WTC11 (cell line): ENCODE results near the gene HNF1A. TPM values are rescaled to one million over a fixed set of nuclear protein-coding genes. Genes with fewer than 3 reads are reported as not detected.

Source experiments
- ATAC-seq: fragments of 200-7000 bp; cut with Tn5 transposase; 2 replicates; pipeline ENCODE4 v1.10.0; 2021; ENCODE audit warnings: mild to moderate bottlenecking, moderate library complexity
- CTCF ChIA-PET: fragments of 300-600 bp; sonication (Branson Sonifier 250); formaldehyde crosslinking; loops from one replicate; lab custom pipeline; 2021; ENCODE audit warnings: antibody characterized with exemption; lab: Charles Lee
- POLR2A ChIA-PET: fragments of 350-600 bp; sonication (Branson Sonifier 250); formaldehyde crosslinking; loops from one replicate; lab custom pipeline; 2021; ENCODE audit warnings: antibody characterized with exemption; lab: Charles Lee
- DNase-seq: peaks from one replicate; pipeline ENCODE4 v3.0.0; 2021; ENCODE audit warnings: low spot score
- H3K27ac Mint-ChIP-seq: 2 replicates; pipeline ENCODE4 v1.8.0; 2021; ENCODE audit warnings: mixed read lengths
- H3K27me3 Mint-ChIP-seq: 2 replicates; pipeline ENCODE4 v1.8.0; 2021; ENCODE audit warnings: low read depth, mild to moderate bottlenecking, moderate library complexity, mixed read lengths
- H3K36me3 Mint-ChIP-seq: 2 replicates; pipeline ENCODE4 v1.8.0; 2021; ENCODE audit warnings: mixed read lengths
- H3K4me1 Mint-ChIP-seq: 2 replicates; pipeline ENCODE4 v1.8.0; 2022; ENCODE audit warnings: mixed read lengths
- H3K4me3 Mint-ChIP-seq: 2 replicates; pipeline ENCODE4 v1.8.0; 2021; ENCODE audit warnings: mild to moderate bottlenecking, moderate library complexity, mixed read lengths
- H3K9me3 Mint-ChIP-seq: 2 replicates; pipeline ENCODE4 v1.8.0; 2021; ENCODE audit warnings: mixed read lengths
- EMX1 ChIP-seq: fragments of 250-450 bp; sonication (Bioruptor Pico); IDR thresholded peaks from 2 replicates; pipeline ENCODE4 v1.8.0; 2021; ENCODE audit warnings: mild to moderate bottlenecking
- MXD4 ChIP-seq: fragments of 250-450 bp; sonication (Bioruptor Pico); IDR thresholded peaks from 2 replicates; pipeline ENCODE4 v1.8.0; 2021; ENCODE audit warnings: mild to moderate bottlenecking, moderate library complexity, borderline replicate concordance
- NFATC4 ChIP-seq: fragments of 250-450 bp; sonication (Bioruptor Pico); IDR thresholded peaks from 2 replicates; pipeline ENCODE4 v1.9.0; 2021; ENCODE audit warnings: mild to moderate bottlenecking
- OVOL2 ChIP-seq: fragments of 250-450 bp; sonication (Bioruptor Pico); IDR thresholded peaks from 2 replicates; pipeline ENCODE4 v1.9.0; 2021; ENCODE audit warnings: mild to moderate bottlenecking, borderline replicate concordance
- TEAD4 ChIP-seq: sonication (generic); formaldehyde crosslinking; IDR thresholded peaks from 2 replicates; pipeline ENCODE4 v1.8.0; 2022; ENCODE audit warnings: mild to moderate bottlenecking, missing genetic modification reagents
- ZNF138 ChIP-seq: sonication (generic); formaldehyde crosslinking; conservative IDR thresholded peaks from 2 replicates; pipeline ENCODE4 v1.8.1; 2022; ENCODE audit warnings: mild to moderate bottlenecking, moderate library complexity, missing genetic modification reagents
- ZNF263 ChIP-seq: sonication (generic); formaldehyde crosslinking; IDR thresholded peaks from 2 replicates; pipeline ENCODE4 v1.8.1; 2022; ENCODE audit warnings: low read depth, mild to moderate bottlenecking, moderate library complexity, missing genetic modification reagents
- ZNF416 ChIP-seq: fragments of 250-450 bp; sonication (Bioruptor Pico); IDR thresholded peaks from 2 replicates; pipeline ENCODE4 v1.9.0; 2021; ENCODE audit warnings: mild to moderate bottlenecking, inconsistent platforms
- total RNA-seq: library from RNA; stranded (reverse); gene quantifications from 3 replicates; pipeline ENCODE4 v1.2.3, GENCODE V29; 2021
- TF ChIP-seq, protein P1 (sequence below): sonication (generic); formaldehyde crosslinking; IDR thresholded peaks from 2 replicates; pipeline ENCODE4 v1.8.0; 2022; ENCODE audit warnings: mild to moderate bottlenecking, missing genetic modification reagents
- TF ChIP-seq, protein P2 (sequence below): sonication (generic); formaldehyde crosslinking; IDR thresholded peaks from 2 replicates; pipeline ENCODE4 v1.8.1; 2022; ENCODE audit warnings: mild to moderate bottlenecking, moderate library complexity, missing genetic modification reagents
- TF ChIP-seq, protein P3 (sequence below): fragments of 200-600 bp; IDR thresholded peaks from 2 replicates; pipeline ENCODE4 v1.8.0; 2022; ENCODE audit warnings: antibody characterized with exemption
- TF ChIP-seq, protein P4 (sequence below): fragments of 250-450 bp; sonication (Bioruptor Pico); IDR thresholded peaks from 2 replicates; pipeline ENCODE4 v1.9.0; 2021; ENCODE audit warnings: mild to moderate bottlenecking
- TF ChIP-seq, protein P5 (sequence below): sonication (generic); formaldehyde crosslinking; IDR thresholded peaks from 2 replicates; pipeline ENCODE4 v1.8.0; 2022; ENCODE audit warnings: mild to moderate bottlenecking, missing genetic modification reagents
- TF ChIP-seq, protein P6 (sequence below): sonication (generic); formaldehyde crosslinking; IDR thresholded peaks from 2 replicates; pipeline ENCODE4 v1.8.1; 2023; ENCODE audit warnings: mild to moderate bottlenecking, missing genetic modification reagents, borderline replicate concordance
- TF ChIP-seq, protein P7 (sequence below): sonication (generic); formaldehyde crosslinking; IDR thresholded peaks from 2 replicates; pipeline ENCODE4 v1.8.0; 2023; ENCODE audit warnings: missing genetic modification reagents
- TF ChIP-seq, protein P8 (sequence below): fragments of 250-450 bp; sonication (Bioruptor Pico); IDR thresholded peaks from 2 replicates; pipeline ENCODE4 v1.9.0; 2021; ENCODE audit warnings: mild to moderate bottlenecking, borderline replicate concordance

HNF1A gene
- total RNA-seq, 1 experiment from 2014 or later: not detected

DNA sequence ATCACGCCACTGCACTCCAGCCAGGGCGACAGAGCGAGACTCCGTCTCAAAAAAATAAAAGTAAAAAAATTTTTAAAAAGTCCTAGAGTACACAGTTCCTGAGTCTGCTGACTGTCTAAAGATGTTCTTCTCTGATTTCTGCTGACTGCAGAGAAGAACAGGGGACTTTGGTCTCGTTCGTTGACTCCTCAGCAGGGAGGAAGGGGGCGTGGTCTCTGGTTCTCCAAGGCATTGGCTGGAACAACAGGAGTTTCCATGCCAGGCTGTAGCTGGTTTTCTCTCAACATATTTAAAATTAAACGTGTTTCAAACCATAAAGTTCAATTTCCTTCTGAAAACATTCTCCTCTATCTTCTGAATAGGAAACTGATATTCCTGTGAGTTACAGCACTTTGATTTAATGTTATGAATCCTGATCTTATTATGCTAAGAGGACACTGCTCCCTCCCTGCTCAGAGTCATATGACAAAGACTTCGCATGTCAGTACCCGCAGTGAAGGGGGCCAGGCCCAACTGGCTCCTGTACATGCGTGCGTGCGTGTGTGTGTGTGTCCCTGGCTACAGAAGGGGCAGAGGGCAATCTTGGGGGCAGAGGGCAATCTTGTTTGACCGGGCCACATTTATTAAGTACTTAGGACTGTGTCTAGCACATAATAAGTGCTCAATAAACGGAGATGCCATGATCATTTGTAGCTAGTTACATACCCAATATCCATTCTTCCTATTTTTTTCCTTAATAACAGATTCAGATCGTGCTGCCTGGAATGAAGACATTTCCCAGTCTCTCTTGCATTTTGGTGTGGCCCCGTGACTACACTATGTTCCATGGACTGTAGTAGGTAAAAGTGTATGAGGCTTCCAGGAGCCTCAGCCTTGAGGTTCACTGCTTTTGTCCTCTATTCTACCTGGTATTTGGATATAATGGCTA, 16.5 kb upstream of the HNF1A start (continued):
- no peak for TF ChIP-seq OVOL2 (CRISPR knock-in tag)
- TF ChIP-seq, protein P1, sequence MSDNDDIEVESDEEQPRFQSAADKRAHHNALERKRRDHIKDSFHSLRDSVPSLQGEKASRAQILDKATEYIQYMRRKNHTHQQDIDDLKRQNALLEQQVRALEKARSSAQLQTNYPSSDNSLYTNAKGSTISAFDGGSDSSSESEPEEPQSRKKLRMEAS (CRISPR knock-in tag): no peak
- TF ChIP-seq, protein P2, sequence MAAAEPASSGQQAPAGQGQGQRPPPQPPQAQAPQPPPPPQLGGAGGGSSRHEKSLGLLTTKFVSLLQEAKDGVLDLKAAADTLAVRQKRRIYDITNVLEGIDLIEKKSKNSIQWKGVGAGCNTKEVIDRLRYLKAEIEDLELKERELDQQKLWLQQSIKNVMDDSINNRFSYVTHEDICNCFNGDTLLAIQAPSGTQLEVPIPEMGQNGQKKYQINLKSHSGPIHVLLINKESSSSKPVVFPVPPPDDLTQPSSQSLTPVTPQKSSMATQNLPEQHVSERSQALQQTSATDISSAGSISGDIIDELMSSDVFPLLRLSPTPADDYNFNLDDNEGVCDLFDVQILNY (CRISPR knock-in tag): no peak
- TF ChIP-seq, protein P3, sequence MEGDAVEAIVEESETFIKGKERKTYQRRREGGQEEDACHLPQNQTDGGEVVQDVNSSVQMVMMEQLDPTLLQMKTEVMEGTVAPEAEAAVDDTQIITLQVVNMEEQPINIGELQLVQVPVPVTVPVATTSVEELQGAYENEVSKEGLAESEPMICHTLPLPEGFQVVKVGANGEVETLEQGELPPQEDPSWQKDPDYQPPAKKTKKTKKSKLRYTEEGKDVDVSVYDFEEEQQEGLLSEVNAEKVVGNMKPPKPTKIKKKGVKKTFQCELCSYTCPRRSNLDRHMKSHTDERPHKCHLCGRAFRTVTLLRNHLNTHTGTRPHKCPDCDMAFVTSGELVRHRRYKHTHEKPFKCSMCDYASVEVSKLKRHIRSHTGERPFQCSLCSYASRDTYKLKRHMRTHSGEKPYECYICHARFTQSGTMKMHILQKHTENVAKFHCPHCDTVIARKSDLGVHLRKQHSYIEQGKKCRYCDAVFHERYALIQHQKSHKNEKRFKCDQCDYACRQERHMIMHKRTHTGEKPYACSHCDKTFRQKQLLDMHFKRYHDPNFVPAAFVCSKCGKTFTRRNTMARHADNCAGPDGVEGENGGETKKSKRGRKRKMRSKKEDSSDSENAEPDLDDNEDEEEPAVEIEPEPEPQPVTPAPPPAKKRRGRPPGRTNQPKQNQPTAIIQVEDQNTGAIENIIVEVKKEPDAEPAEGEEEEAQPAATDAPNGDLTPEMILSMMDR: no peak
- TF ChIP-seq, all 79 proteins: peak for 0

DNA sequence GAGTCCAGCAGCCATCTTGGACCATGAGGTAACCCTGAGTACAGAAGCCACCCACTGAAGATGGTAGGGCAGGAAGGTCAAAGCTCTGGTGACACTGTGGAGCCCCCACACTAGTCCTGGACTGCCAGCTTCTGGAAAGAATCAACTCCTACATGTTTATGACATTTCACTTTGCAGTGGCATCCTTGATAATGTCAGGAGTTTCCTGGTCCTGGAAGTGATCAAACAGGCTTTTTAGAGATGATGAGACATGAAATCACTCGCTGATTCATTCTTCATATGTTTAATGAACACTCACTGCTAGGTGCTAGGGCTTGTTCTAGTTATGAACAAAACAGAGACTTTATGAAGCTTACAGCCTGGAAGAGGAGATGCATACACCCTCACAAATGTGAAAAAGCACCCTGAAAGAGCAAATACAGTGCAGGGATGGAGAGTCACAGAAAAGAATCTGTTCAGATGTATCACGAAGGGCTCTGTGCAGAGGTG, 15.8 kb upstream of the HNF1A start:
- no peaks in the 10 kb centered on the region for H3K36me3 Mint-ChIP-seq
- no peak for DNase-seq
- no peak overlapping the region for H3K27ac Mint-ChIP-seq
- ChIA-PET CTCF (interaction anchor here (2.2 kb wide), 1 partner anchor 9 kb away, joined by 11 read pairs; no protein-coding TSS in a partner anchor), POLR2A (no interaction called here)
- no peaks in the 10 kb centered on the region for H3K27me3 Mint-ChIP-seq
- H3K4me3 Mint-ChIP-seq: no peak overlapping the region
- no peak for TF ChIP-seq MXD4 (CRISPR knock-in tag)
- TF ChIP-seq, protein P4, sequence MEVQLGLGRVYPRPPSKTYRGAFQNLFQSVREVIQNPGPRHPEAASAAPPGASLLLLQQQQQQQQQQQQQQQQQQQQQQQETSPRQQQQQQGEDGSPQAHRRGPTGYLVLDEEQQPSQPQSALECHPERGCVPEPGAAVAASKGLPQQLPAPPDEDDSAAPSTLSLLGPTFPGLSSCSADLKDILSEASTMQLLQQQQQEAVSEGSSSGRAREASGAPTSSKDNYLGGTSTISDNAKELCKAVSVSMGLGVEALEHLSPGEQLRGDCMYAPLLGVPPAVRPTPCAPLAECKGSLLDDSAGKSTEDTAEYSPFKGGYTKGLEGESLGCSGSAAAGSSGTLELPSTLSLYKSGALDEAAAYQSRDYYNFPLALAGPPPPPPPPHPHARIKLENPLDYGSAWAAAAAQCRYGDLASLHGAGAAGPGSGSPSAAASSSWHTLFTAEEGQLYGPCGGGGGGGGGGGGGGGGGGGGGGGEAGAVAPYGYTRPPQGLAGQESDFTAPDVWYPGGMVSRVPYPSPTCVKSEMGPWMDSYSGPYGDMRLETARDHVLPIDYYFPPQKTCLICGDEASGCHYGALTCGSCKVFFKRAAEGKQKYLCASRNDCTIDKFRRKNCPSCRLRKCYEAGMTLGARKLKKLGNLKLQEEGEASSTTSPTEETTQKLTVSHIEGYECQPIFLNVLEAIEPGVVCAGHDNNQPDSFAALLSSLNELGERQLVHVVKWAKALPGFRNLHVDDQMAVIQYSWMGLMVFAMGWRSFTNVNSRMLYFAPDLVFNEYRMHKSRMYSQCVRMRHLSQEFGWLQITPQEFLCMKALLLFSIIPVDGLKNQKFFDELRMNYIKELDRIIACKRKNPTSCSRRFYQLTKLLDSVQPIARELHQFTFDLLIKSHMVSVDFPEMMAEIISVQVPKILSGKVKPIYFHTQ: no peak
- TF ChIP-seq, protein P5, sequence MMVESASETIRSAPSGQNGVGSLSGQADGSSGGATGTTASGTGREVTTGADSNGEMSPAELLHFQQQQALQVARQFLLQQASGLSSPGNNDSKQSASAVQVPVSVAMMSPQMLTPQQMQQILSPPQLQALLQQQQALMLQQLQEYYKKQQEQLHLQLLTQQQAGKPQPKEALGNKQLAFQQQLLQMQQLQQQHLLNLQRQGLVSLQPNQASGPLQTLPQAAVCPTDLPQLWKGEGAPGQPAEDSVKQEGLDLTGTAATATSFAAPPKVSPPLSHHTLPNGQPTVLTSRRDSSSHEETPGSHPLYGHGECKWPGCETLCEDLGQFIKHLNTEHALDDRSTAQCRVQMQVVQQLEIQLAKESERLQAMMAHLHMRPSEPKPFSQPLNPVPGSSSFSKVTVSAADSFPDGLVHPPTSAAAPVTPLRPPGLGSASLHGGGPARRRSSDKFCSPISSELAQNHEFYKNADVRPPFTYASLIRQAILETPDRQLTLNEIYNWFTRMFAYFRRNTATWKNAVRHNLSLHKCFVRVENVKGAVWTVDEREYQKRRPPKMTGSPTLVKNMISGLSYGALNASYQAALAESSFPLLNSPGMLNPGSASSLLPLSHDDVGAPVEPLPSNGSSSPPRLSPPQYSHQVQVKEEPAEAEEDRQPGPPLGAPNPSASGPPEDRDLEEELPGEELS (CRISPR knock-in tag): no peak
- no peak for TF ChIP-seq TEAD4
- TF ChIP-seq, protein P1 (CRISPR knock-in tag): no peak
- TF ChIP-seq ZNF416: no peak
- no peak for TF ChIP-seq EMX1 (CRISPR knock-in tag)
- TF ChIP-seq ZNF138 (CRISPR knock-in tag): no peak
- no peak for TF ChIP-seq NFATC4 (CRISPR knock-in tag)
- TF ChIP-seq, protein P6, sequence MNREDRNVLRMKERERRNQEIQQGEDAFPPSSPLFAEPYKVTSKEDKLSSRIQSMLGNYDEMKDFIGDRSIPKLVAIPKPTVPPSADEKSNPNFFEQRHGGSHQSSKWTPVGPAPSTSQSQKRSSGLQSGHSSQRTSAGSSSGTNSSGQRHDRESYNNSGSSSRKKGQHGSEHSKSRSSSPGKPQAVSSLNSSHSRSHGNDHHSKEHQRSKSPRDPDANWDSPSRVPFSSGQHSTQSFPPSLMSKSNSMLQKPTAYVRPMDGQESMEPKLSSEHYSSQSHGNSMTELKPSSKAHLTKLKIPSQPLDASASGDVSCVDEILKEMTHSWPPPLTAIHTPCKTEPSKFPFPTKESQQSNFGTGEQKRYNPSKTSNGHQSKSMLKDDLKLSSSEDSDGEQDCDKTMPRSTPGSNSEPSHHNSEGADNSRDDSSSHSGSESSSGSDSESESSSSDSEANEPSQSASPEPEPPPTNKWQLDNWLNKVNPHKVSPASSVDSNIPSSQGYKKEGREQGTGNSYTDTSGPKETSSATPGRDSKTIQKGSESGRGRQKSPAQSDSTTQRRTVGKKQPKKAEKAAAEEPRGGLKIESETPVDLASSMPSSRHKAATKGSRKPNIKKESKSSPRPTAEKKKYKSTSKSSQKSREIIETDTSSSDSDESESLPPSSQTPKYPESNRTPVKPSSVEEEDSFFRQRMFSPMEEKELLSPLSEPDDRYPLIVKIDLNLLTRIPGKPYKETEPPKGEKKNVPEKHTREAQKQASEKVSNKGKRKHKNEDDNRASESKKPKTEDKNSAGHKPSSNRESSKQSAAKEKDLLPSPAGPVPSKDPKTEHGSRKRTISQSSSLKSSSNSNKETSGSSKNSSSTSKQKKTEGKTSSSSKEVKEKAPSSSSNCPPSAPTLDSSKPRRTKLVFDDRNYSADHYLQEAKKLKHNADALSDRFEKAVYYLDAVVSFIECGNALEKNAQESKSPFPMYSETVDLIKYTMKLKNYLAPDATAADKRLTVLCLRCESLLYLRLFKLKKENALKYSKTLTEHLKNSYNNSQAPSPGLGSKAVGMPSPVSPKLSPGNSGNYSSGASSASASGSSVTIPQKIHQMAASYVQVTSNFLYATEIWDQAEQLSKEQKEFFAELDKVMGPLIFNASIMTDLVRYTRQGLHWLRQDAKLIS (CRISPR knock-in tag): no peak
- TF ChIP-seq, protein P7, sequence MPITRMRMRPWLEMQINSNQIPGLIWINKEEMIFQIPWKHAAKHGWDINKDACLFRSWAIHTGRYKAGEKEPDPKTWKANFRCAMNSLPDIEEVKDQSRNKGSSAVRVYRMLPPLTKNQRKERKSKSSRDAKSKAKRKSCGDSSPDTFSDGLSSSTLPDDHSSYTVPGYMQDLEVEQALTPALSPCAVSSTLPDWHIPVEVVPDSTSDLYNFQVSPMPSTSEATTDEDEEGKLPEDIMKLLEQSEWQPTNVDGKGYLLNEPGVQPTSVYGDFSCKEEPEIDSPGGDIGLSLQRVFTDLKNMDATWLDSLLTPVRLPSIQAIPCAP (CRISPR knock-in tag): no peak
- TF ChIP-seq, protein P8, sequence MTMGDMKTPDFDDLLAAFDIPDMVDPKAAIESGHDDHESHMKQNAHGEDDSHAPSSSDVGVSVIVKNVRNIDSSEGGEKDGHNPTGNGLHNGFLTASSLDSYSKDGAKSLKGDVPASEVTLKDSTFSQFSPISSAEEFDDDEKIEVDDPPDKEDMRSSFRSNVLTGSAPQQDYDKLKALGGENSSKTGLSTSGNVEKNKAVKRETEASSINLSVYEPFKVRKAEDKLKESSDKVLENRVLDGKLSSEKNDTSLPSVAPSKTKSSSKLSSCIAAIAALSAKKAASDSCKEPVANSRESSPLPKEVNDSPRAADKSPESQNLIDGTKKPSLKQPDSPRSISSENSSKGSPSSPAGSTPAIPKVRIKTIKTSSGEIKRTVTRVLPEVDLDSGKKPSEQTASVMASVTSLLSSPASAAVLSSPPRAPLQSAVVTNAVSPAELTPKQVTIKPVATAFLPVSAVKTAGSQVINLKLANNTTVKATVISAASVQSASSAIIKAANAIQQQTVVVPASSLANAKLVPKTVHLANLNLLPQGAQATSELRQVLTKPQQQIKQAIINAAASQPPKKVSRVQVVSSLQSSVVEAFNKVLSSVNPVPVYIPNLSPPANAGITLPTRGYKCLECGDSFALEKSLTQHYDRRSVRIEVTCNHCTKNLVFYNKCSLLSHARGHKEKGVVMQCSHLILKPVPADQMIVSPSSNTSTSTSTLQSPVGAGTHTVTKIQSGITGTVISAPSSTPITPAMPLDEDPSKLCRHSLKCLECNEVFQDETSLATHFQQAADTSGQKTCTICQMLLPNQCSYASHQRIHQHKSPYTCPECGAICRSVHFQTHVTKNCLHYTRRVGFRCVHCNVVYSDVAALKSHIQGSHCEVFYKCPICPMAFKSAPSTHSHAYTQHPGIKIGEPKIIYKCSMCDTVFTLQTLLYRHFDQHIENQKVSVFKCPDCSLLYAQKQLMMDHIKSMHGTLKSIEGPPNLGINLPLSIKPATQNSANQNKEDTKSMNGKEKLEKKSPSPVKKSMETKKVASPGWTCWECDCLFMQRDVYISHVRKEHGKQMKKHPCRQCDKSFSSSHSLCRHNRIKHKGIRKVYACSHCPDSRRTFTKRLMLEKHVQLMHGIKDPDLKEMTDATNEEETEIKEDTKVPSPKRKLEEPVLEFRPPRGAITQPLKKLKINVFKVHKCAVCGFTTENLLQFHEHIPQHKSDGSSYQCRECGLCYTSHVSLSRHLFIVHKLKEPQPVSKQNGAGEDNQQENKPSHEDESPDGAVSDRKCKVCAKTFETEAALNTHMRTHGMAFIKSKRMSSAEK (CRISPR knock-in tag): no peak
- TF ChIP-seq ZNF263: no peak
- peaks cover 10% of the 10 kb centered on the region for H3K4me1 Mint-ChIP-seq
- ATAC-seq: no peak
- no peaks in the 10 kb centered on the region for H3K9me3 Mint-ChIP-seq
